SK-N-SH (cell line): ENCODE data around the gene NRIP2. TPM values are rescaled to one million over a fixed set of nuclear protein-coding genes. Genes with fewer than 3 reads are reported as not detected.

ENCODE experiments used
- CTCF ChIA-PET: fragments of 300-600, 350-600 bp; formaldehyde crosslinking; extraction: SDS; loops from one replicate; lab custom pipeline; 2021; lab: Yijun Ruan, JAX
- POLR2A ChIA-PET: fragments of 350-600 bp; sonication (Branson Sonifier 250); formaldehyde crosslinking; extraction: SDS; loops from one replicate; lab custom pipeline; 2020; ENCODE audit warnings: antibody characterized with exemption, inconsistent platforms; lab: Yijun Ruan, JAX
- DNase-seq: peaks from one replicate; pipeline ENCODE4 v3.0.0; 2012
- H2AFZ ChIP-seq: fragments of 200-600 bp; sonication (generic); 2 replicates; pipeline ENCODE4 v1.8.1; 2016; ENCODE audit warnings: antibody characterized with exemption, mild to moderate bottlenecking, low read depth
- H3F3A ChIP-seq: fragments of 200-600 bp; sonication (generic); replicated peaks from 2 replicates; pipeline ENCODE3; 2016; ENCODE audit warnings: antibody characterized with exemption, mild to moderate bottlenecking; ENCODE audit not compliant: insufficient read depth
- H3K27ac ChIP-seq, 2 experiments: fragments of 200-500 bp in 1 of 2; fragments of 200-600 bp in 1 of 2; sonication (Bioruptor generic) in 1 of 2; sonication (generic), shearing (Covaris generic) in 1 of 2; 2 replicates each; pipeline versions ENCODE4 v1.5.1 to v1.6.1; 2014 to 2016; ENCODE audit warnings: low read depth in 2 of 2, inconsistent platforms in 1 of 2, low read length in 1 of 2, mild to moderate bottlenecking in 1 of 2, mixed read lengths in 1 of 2
- H3K27me3 ChIP-seq: fragments of 200-600 bp; sonication (generic), shearing (Covaris generic); 2 replicates; pipeline ENCODE4 v1.6.1; 2016; ENCODE audit warnings: mixed run types; ENCODE audit not compliant: insufficient read depth
- H3K36me3 ChIP-seq, 2 experiments: fragments of 200-500 bp in 1 of 2; fragments of 200-600 bp in 1 of 2; sonication (Bioruptor generic) in 1 of 2; sonication (generic) in 1 of 2; replicated peaks in 1 of 2; 2 replicates each; pipeline versions ENCODE3 to v1.5.1; 2014 to 2016; ENCODE audit warnings: low read length in 1 of 2, mild to moderate bottlenecking in 1 of 2; ENCODE audit not compliant: insufficient read depth in 2 of 2, control insufficient read depth in 1 of 2
- H3K4me1 ChIP-seq, 2 experiments: fragments of 200-500 bp in 1 of 2; fragments of 200-600 bp in 1 of 2; sonication (Bioruptor generic) in 1 of 2; sonication (generic), shearing (Covaris generic) in 1 of 2; 2 replicates each; pipeline versions ENCODE4 v1.5.1 to v1.6.1; 2014 to 2016; ENCODE audit warnings: low read depth in 1 of 2, low read length in 1 of 2, mixed run types in 1 of 2; ENCODE audit not compliant: insufficient read depth in 2 of 2, control insufficient read depth in 1 of 2
- H3K4me2 ChIP-seq: fragments of 200-600 bp; sonication (generic), shearing (Covaris generic); 2 replicates; pipeline ENCODE4 v1.6.1; 2017; ENCODE audit warnings: mixed run types
- H3K4me3 ChIP-seq, 2 experiments: fragments of 200-500 bp in 1 of 2; fragments of 200-600 bp in 1 of 2; sonication (Bioruptor generic) in 1 of 2; sonication (generic), shearing (Covaris generic) in 1 of 2; 2 replicates each; pipeline versions ENCODE4 v1.5.1 to v1.8.1; 2014 to 2016; ENCODE audit warnings: low read depth in 2 of 2, inconsistent platforms in 1 of 2, low read length in 1 of 2, mild to moderate bottlenecking in 1 of 2, mixed read lengths in 1 of 2, moderate library complexity in 1 of 2
- H3K79me2 ChIP-seq: fragments of 200-600 bp; sonication (generic); 2 replicates; pipeline ENCODE4 v1.8.1; 2017; ENCODE audit warnings: mild to moderate bottlenecking; ENCODE audit not compliant: insufficient read depth
- H3K9ac ChIP-seq: fragments of 200-600 bp; sonication (generic); 2 replicates; pipeline ENCODE4 v1.6.1; 2017; ENCODE audit warnings: mixed run types
- H3K9me2 ChIP-seq: fragments of 200-600 bp; sonication (generic); 2 replicates; pipeline ENCODE4 v1.6.1; 2017; ENCODE audit warnings: mixed run types
- H3K9me3 ChIP-seq: fragments of 200-600 bp; sonication (generic); 2 replicates; pipeline ENCODE4 v1.6.1; 2017; ENCODE audit warnings: mixed run types, mild to moderate bottlenecking, moderate library complexity
- H4K20me1 ChIP-seq: fragments of 200-600 bp; sonication (generic); 2 replicates; pipeline ENCODE4 v1.6.1; 2017; ENCODE audit warnings: mild to moderate bottlenecking, mixed run types; ENCODE audit not compliant: insufficient read depth
- CHD2 ChIP-seq: fragments of 150-350 bp; IDR thresholded peaks from 2 replicates; pipeline ENCODE4 v1.6.1; 2018; ENCODE audit warnings: low read length; ENCODE audit not compliant: partially characterized antibody
- EZH2phosphoT487 ChIP-seq: fragments of 200-600 bp; sonication (generic); IDR thresholded peaks from 2 replicates; pipeline ENCODE4 v1.6.1; 2017; ENCODE audit warnings: low read depth, mixed run types, mild to moderate bottlenecking, antibody characterized with exemption, moderate library complexity, borderline replicate concordance
- FOSL2 ChIP-seq: IDR thresholded peaks from 2 replicates; pipeline ENCODE4 v1.4.0; 2012; ENCODE audit warnings: low read depth, mild to moderate bottlenecking, moderate library complexity, borderline replicate concordance
- FOXM1 ChIP-seq: IDR thresholded peaks from 2 replicates; pipeline ENCODE4 v1.4.0; 2012; ENCODE audit warnings: low read depth, mild to moderate bottlenecking
- GATA2 ChIP-seq: sonication (generic); formaldehyde crosslinking; IDR thresholded peaks from 2 replicates; pipeline ENCODE4 v1.5.0; 2020; ENCODE audit warnings: mild to moderate bottlenecking, missing genetic modification reagents
- JUND ChIP-seq: IDR thresholded peaks from 2 replicates; pipeline ENCODE4 v1.4.0; 2012
- MEF2A ChIP-seq: IDR thresholded peaks from 2 replicates; pipeline ENCODE4 v1.4.0; 2012; ENCODE audit warnings: low read depth, borderline replicate concordance
- NFIC ChIP-seq: IDR thresholded peaks from 2 replicates; pipeline ENCODE4 v1.4.0; 2012; ENCODE audit warnings: borderline replicate concordance
- NRF1 ChIP-seq: IDR thresholded peaks from 2 replicates; pipeline ENCODE4 v1.6.1; 2012; ENCODE audit warnings: low read depth, mild to moderate bottlenecking, low read length
- RAD21 ChIP-seq: IDR thresholded peaks from 2 replicates; pipeline ENCODE4 v1.6.1; 2012; ENCODE audit warnings: mild to moderate bottlenecking, low read length
- RCOR1 ChIP-seq: fragments of 150-350 bp; IDR thresholded peaks from 2 replicates; pipeline ENCODE4 v1.6.1; 2017; ENCODE audit warnings: antibody characterized with exemption, low read length
- RFX5 ChIP-seq: IDR thresholded peaks from 2 replicates; pipeline ENCODE4 v1.6.1; 2012; ENCODE audit warnings: mild to moderate bottlenecking, improper control_type of control experiment, low read length
- SMC3 ChIP-seq: IDR thresholded peaks from 2 replicates; pipeline ENCODE4 v1.6.1; 2012; ENCODE audit warnings: low read depth, low read length, improper control_type of control experiment
- TEAD4 ChIP-seq: IDR thresholded peaks from 2 replicates; pipeline ENCODE4 v1.4.0; 2012; ENCODE audit warnings: mild to moderate bottlenecking, borderline replicate concordance; ENCODE audit not compliant: insufficient read depth
- YY1 ChIP-seq: IDR thresholded peaks from 2 replicates; pipeline ENCODE4 v1.4.0; 2012; ENCODE audit warnings: low read depth, mild to moderate bottlenecking
- whole genome bisulfite sequencing: methylation state at CpG from one replicate; pipeline ENCODE4 v1.1.6; 2017; ENCODE audit warnings: low lambda C conversion rate; 5-methylcytosine and 5-hydroxymethylcytosine counted together
- polyA plus RNA-seq, 3 experiments: library from polyadenylated mRNA; depleted of rRNA; stranded (reverse); fragments of >200 nt; gene quantifications; 2 replicates each; pipeline ENCODE4 v1.2.3, GENCODE V29; 2012
- TF ChIP-seq, protein P1 (sequence below): IDR thresholded peaks from 2 replicates; pipeline ENCODE4 v1.6.1; 2012; ENCODE audit warnings: mild to moderate bottlenecking, low read depth, low read length, moderate library complexity
- TF ChIP-seq, protein P2 (sequence below): IDR thresholded peaks from 2 replicates; pipeline ENCODE4; 2012
- TF ChIP-seq, protein P3 (sequence below): IDR thresholded peaks from 2 replicates; pipeline ENCODE4 v1.4.0; 2012; ENCODE audit warnings: low read depth, borderline replicate concordance
- TF ChIP-seq, protein P4 (sequence below): fragments of 200-600 bp; sonication (generic); IDR thresholded peaks from 2 replicates; pipeline ENCODE4 v1.6.1; 2017; ENCODE audit warnings: antibody characterized with exemption, mild to moderate bottlenecking, moderate library complexity
- TF ChIP-seq, protein P5 (sequence below): IDR thresholded peaks from 2 replicates; pipeline ENCODE4 v1.4.0; 2012; ENCODE audit warnings: low read depth

NRIP2 gene
- polyA plus RNA-seq, 1 of the 3 experiments (the other 2 are of a cell fraction), result not detected

DNA sequence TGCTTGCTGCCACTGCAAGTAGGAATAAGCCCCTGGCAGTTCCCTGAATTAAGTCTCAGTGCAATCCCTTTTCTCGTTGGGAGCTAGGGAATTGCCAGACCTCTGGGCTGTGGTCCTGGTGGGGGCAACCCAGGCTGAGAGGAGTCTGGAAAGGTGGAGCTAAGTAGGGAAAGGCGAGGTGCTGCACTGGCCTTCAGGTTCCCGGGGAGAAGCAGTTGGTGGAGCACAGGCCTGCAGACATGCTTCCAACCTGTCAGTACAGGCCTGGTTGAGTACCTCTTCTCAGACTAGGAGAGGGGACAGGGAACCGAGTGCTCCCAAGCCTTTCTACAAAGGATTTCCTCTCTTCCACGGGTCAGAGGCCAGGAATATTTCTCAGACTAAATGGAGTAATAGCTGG, 1.5 kb downstream of the NRIP2 start:
- TF ChIP-seq FOXM1 (no peak), YY1 (no peak), TEAD4 (no peak), SMC3 (no peak), GATA2 (no peak), RCOR1 (no peak), EZH2phosphoT487 (no peak), RAD21 (no peak), CHD2 (no peak), RFX5 (no peak), NRF1 (no peak), FOSL2 (no peak), NFIC (no peak), MEF2A (no peak), JUND (no peak)
- TF ChIP-seq, protein P1, sequence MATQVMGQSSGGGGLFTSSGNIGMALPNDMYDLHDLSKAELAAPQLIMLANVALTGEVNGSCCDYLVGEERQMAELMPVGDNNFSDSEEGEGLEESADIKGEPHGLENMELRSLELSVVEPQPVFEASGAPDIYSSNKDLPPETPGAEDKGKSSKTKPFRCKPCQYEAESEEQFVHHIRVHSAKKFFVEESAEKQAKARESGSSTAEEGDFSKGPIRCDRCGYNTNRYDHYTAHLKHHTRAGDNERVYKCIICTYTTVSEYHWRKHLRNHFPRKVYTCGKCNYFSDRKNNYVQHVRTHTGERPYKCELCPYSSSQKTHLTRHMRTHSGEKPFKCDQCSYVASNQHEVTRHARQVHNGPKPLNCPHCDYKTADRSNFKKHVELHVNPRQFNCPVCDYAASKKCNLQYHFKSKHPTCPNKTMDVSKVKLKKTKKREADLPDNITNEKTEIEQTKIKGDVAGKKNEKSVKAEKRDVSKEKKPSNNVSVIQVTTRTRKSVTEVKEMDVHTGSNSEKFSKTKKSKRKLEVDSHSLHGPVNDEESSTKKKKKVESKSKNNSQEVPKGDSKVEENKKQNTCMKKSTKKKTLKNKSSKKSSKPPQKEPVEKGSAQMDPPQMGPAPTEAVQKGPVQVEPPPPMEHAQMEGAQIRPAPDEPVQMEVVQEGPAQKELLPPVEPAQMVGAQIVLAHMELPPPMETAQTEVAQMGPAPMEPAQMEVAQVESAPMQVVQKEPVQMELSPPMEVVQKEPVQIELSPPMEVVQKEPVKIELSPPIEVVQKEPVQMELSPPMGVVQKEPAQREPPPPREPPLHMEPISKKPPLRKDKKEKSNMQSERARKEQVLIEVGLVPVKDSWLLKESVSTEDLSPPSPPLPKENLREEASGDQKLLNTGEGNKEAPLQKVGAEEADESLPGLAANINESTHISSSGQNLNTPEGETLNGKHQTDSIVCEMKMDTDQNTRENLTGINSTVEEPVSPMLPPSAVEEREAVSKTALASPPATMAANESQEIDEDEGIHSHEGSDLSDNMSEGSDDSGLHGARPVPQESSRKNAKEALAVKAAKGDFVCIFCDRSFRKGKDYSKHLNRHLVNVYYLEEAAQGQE, result no peak
- TF ChIP-seq, protein P2, sequence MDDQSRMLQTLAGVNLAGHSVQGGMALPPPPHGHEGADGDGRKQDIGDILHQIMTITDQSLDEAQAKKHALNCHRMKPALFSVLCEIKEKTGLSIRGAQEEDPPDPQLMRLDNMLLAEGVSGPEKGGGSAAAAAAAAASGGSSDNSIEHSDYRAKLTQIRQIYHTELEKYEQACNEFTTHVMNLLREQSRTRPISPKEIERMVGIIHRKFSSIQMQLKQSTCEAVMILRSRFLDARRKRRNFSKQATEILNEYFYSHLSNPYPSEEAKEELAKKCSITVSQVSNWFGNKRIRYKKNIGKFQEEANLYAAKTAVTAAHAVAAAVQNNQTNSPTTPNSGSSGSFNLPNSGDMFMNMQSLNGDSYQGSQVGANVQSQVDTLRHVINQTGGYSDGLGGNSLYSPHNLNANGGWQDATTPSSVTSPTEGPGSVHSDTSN, result no peak
- TF ChIP-seq, protein P3, sequence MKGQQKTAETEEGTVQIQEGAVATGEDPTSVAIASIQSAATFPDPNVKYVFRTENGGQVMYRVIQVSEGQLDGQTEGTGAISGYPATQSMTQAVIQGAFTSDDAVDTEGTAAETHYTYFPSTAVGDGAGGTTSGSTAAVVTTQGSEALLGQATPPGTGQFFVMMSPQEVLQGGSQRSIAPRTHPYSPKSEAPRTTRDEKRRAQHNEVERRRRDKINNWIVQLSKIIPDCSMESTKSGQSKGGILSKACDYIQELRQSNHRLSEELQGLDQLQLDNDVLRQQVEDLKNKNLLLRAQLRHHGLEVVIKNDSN, result no peak
- TF ChIP-seq, protein P4, sequence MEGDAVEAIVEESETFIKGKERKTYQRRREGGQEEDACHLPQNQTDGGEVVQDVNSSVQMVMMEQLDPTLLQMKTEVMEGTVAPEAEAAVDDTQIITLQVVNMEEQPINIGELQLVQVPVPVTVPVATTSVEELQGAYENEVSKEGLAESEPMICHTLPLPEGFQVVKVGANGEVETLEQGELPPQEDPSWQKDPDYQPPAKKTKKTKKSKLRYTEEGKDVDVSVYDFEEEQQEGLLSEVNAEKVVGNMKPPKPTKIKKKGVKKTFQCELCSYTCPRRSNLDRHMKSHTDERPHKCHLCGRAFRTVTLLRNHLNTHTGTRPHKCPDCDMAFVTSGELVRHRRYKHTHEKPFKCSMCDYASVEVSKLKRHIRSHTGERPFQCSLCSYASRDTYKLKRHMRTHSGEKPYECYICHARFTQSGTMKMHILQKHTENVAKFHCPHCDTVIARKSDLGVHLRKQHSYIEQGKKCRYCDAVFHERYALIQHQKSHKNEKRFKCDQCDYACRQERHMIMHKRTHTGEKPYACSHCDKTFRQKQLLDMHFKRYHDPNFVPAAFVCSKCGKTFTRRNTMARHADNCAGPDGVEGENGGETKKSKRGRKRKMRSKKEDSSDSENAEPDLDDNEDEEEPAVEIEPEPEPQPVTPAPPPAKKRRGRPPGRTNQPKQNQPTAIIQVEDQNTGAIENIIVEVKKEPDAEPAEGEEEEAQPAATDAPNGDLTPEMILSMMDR, result no peak
- TF ChIP-seq, protein P5, sequence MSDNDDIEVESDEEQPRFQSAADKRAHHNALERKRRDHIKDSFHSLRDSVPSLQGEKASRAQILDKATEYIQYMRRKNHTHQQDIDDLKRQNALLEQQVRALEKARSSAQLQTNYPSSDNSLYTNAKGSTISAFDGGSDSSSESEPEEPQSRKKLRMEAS, result no peak
- H3K4me2 ChIP-seq, result no peak overlapping the region
- POLR2A ChIA-PET, result no interaction called here
- no peak overlapping the region for H3K4me3 ChIP-seq
- no peaks in the 10 kb centered on the region for H3K9me3 ChIP-seq
- no peaks in the 10 kb centered on the region for H3K9me2 ChIP-seq
- H3K79me2 ChIP-seq, result no peaks in the 10 kb centered on the region
- H3K36me3 ChIP-seq, result no peaks in the 10 kb centered on the region
- CTCF ChIA-PET, result interaction anchor here (0.9 to 3.5 kb wide), 3 partner anchors 13 to 111 kb away, joined by 4 to 15 read pairs (median 4); no protein-coding TSS in a partner anchor
- 84% methylated on average over 5 of the region's 5 CpGs for WGBS
- H3K9ac ChIP-seq, result no peak overlapping the region
- H2AFZ ChIP-seq, result no peak overlapping the region
- no peak overlapping the region for H3K27ac ChIP-seq
- no peaks in the 10 kb centered on the region for H4K20me1 ChIP-seq
- no peak for DNase-seq
- no peaks in the 10 kb centered on the region for H3F3A ChIP-seq
- peaks cover 4 to 15% of the 10 kb centered on the region in 2 experiments; a peak in 3 of 4 replicates for H3K4me1 ChIP-seq
- no peaks in the 10 kb centered on the region for H3K27me3 ChIP-seq
